Fibroblast of skin of right quadriceps (primary cell): ENCODE results near the gene FAF1.

ENCODE experiments used
- DNase-seq: peaks from one replicate; pipeline ENCODE4 v3.0.0-alpha.2; 2013

The FAF1 gene

DNA sequence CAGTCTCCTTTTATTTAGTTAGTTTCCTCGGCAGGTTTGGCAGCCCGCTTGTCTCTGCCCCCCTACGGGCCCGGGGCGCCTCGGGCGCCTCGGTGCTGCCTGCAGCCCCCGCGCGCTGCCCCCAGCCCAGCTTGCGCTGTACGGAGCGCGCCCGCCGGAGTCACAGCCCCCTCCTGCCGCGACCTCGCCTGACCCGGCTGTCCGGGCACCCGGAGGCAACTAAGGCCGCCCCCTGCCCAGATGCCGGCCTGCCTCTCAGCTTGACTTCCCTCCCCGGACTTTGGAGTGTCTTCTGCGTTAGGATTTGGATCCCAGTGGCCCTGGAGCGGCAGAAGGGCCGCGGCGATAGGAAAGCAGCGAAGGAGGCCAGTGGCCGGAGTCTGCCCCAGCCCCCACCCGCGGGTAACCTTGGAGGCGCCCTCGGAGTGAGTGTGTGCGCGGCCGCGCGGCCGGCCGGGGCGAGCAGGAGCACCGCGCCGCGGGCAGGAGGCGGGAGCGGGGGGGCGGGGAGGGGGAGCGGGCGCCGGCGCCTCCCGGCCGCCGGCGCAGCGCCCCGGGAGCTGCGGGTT, 17.6 kb upstream of the FAF1 start:
- peak; percentile 22 for DNase-seq

DNA sequence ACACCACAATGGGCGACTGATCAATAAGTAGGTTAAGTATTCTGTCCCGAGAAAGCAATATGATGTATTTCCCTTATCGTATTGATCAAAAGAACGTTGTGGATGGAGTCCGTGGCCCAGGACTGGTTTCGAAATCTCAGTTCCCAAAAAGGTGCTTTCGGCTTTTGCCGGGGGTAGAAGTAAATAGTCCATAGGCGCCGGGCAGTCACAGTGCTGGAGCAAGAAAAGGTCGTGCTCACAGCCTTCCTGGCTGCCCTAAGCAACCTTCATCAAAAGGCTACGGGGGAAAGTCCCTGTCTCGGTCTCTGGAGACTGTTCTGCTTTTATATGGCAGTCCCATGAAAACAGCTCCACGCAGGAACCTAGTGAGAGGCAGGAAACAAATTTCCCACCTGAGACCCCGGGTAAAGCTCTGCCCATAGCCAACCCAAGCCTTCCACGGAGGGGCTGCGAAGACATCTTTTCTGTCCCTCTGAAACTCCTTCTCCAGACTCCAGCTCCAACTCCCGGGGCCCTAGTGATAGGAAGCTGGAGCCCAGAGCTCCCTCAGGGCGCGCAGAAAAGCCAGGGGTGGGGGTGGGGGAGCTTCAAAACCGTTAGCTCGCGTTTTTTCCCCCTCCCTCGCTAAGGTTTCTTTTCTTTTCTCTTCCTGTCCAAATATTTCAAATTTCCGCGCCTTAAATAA, 17.0 kb upstream of the FAF1 start:
- peak; percentile 57 for DNase-seq

DNA sequence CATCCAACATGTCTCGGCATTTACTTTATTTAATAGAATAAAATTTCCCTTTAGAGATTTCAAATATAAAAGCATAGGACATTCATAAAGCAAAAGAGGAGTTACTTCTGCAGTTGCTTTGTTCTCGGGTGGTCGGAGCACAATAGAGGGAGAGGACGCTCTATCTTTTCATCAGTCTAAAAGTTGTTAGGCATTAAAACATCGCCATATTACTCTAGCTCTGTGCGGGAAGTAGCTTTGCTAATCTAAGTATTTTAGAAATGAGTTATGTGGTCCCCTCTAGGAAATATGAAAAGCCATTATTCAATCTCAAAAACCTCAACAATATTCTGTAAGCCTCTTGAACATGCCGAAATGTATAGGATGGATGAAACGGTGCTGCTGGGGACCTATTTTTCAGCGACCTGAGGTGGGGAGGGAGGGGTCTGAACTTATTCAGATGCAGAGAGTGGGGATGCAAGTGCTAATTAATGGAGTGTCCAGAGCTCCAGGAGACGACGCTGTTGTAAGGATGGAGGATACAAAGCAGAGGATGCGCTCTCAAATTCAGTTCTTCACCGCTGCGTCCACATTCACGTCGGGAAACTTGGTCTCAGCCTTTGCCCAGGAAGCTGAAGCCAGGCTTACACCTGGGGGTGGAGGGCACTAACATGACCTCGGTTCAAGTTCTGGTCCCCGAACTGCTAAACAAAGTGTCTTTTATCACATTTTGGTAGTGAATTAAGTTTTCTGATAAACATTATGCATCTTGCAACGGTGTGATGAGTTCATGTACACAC, 16.2 kb upstream of the FAF1 start:
- no peak for DNase-seq

DNA sequence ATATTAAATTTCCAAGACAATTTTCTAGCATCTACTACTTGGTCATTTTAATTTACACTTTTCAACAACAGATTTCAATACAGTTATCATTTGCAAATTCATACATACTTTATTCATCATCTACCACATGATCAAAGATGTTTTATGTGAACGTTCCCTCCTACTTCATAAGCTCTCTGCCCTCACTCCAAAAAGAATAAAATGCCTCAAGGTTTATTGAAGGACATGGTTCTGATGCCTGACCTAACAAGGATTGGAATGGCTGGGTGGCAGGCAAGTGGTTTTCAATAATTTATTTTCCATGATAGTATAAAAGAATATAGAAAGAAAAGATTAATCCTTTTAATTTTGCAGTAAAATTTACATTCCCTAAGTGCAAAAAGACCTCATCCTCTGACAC, 15.4 kb upstream of the FAF1 start:
- DNase-seq: no peak

DNA sequence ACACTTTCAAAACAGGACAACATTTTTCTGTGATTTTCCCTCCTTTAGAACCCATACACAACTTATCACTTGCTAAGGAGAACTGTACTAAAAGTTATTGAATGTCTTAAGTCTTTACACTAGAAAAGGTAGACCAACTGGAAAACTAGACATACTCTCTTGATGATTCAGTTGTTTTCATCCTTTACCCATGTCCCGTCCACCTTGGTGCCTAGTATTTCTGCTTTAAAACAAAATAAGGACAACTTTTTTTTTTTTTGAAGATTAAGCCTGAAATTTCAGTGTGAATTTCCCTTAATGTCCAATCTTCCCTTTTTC, 14.5 kb upstream of the FAF1 start:
- DNase-seq: no peak

DNA sequence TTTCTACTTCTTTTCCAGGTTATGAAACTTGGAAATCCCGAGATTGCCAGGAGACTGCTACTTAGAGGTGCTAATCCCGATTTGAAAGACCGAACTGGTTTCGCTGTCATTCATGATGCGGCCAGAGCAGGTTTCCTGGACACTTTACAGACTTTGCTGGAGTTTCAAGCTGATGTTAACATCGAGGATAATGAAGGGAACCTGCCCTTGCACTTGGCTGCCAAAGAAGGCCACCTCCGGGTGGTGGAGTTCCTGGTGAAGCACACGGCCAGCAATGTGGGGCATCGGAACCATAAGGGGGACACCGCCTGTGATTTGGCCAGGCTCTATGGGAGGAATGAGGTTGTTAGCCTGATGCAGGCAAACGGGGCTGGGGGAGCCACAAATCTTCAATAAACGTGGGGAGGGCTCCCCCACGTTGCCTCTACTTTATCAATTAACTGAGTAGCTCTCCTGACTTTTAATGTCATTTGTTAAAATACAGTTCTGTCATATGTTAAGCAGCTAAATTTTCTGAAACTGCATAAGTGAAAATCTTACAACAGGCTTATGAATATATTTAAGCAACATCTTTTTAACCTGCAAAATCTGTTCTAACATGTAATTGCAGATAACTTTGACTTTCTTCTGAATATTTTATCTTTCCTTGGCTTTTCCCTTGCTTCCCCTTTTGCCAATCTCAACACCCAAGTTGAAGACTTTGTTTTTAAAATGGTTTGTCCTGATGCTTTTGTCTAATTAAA, 14.0 kb upstream of the FAF1 start:
- no peak for DNase-seq

DNA sequence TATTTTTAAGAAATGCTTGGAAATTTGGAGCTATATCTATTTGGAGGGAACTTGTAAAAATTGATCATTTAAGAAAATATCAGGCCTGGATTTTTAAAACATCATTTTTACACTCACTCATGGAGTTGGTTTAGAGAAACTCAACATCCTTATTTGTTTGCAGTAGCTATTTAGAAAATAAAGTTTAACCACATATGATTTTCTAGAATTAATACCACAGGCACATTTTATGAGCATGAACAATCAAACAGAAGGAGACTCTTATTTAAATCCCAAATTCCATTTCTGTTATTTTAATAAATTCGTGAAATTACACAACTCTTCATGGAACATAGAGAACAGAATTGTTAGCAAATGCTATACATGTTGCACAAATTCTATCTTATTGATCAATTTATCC, 13.2 kb upstream of the FAF1 start:
- no peak for DNase-seq

DNA sequence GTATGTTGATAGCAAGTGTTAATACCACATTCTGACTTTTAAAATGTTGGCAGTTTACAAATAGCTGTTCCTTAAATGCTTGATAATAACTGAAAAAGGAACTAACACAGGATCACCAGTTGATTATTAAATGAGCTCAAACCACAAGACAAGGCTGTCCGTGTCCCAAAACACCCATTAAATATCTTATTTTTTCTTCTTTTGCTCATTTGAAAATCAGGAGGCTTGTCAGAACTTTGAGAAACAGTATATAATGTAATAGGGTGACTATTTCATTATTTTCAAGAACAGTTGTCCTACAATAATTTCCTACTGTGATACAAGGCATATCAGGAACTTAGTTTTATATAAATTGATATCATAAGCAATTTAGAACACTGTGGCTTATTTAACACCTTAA, 12.7 kb upstream of the FAF1 start:
- DNase-seq: no peak

DNA sequence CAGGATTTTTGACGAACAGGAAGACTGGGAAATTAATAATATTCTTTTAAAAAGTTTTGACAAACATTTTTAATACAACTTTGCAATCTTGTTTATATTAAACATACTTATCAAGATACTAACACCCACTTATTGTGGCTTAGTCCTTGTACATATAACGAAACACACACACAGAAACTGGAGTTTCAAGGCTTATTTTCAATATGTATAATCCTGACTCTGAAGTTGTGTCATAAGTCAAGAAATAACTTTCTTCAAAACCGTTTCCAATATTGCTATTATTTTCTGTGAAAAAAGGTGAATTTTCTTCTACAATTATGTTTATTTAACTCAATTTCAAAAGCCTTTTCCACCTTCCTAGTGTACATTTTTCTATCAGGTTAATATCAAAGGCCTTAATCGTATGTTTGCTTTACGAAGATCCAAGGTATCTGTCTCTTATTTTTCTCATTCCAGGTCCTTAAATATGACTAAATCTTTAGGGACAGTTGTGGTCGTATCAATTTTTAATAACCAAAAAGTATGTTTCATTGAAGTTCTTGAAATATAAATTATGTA, 11.8 kb upstream of the FAF1 start:
- no peak for DNase-seq

DNA sequence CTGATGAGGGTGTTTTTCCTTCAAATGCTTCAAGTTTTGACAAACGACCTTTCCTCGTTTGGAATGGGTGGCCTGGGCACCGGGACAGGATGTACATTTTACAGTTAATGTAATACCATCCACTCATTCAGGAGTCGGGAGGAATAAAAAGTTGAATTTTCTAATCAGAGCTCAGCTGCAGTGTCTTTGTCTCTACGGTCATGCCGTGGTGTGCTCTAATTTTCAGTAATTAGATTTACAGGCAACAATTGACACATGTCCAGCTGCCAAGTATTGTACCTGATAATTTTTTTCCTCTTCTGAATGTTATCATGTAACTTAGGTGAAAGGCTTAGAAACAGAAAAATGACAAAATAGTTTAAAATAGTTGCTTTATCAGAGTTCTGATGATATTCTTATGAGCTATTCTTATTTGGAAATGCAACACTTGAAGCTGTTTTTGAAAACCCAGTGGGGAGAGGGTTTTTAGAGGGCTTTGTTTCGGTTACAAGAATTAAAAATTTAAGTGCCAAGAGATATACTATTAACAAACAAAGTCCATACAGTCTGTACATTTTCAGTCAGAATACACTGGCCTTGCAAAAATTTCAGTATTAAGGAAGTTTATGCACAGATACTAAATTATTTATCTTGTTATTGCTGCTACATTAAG, 11.0 kb upstream of the FAF1 start:
- DNase-seq: no peak

DNA sequence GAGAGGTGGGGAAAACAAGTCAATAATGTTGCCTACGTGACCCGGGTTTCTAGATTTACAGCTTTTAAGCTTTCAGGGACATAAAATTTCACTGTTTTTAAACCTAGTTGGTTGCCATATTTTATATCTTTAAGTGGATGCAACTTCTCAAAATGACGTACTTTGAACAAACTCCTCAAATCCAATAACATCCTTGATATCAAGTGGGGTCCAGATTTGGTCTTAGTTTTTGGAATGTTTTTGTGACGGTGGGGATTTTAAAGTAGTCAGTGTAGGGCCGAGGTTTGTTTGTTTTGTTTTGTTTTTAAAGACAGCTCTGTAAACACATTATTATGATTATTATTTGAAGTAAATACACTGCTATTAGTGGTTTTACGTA, 10.4 kb upstream of the FAF1 start:
- no peak for DNase-seq

DNA sequence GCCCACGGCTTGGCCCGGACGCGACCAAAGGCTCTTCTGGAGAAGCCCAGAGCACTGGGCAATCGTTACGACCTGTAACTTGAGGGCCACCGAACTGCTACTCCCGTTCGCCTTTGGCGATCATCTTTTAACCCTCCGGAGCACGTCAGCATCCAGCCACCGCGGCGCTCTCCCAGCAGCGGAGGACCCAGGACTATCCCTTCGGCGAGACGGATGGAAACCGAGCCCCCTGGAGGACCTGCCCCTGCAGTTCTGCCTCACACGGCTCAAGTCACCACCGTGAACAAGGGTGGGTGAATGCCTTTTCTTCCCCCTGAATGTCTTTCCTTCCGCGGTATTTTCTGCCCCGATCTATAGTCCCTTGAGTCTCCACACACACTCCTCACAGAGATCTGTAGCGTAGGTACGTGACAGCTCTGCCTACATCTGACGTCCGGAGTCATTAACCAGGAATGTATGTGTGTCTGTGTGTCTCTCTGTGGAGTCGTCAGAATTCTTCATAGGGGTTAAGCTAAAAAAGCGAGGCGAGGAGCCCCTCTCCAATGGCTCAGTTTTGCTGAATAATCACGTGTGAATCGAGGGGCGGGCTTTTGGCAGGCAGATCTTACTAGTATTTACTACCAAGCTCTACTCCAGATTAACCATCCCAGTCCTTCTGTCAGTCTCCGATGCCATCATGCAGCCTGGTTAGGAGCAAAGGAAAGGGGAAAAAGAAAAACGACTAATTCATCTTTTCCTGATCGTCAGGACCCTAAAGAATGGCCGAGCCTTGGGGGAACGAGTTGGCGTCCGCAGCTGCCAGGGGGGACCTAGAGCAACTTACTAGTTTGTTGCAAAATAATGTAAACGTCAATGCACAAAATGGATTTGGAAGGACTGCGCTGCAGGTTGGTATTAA, 9.8 kb upstream of the FAF1 start, which contains the start of gene CDKN2C:
Gene CDKN2C, plus strand, starts transcription at position 635 of the 898 bp plus-strand sequence. Its CDS starts 124 bp downstream, at position 759.
- peak; percentile 93 for DNase-seq

DNA sequence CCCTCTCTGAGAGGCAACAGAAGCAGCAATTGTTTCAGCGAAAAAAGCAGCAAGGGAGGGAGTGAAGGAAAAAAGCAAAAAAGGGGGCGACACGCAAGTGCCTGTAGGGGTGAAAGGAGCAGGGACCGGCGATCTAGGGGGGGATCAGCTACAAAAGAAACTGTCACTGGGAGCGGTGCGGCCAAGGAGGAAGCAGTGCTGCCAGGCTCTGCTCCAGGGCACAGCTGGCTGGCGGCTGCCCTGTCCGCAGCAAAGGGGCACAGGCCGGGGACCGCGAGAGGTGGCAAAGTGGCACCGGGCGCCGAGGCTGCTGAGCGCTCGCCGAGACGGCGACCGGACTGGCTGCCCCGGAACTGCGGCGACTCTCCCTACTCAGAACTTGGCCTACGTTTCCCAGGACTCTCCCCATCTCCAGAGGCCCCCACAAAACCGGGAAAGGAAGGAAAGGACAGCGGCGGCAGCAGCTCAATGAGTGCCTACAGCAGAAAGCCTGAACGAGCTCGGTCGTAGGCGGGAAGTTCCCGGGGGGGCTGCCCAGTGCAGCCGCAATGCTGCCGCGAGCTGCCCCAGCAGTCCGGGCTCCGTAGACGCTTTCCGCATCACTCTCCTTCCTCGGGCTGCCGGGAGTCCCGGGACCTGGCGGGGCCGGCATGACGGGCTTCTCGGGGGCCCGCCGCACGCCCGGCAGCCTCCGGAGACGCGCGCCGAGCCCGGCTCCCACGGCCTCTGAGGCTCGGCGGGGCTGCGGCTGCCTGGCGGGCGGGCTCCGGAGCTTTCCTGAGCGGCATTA, 8.9 kb upstream of the FAF1 start:
- DNase-seq: peak; percentile 24

DNA sequence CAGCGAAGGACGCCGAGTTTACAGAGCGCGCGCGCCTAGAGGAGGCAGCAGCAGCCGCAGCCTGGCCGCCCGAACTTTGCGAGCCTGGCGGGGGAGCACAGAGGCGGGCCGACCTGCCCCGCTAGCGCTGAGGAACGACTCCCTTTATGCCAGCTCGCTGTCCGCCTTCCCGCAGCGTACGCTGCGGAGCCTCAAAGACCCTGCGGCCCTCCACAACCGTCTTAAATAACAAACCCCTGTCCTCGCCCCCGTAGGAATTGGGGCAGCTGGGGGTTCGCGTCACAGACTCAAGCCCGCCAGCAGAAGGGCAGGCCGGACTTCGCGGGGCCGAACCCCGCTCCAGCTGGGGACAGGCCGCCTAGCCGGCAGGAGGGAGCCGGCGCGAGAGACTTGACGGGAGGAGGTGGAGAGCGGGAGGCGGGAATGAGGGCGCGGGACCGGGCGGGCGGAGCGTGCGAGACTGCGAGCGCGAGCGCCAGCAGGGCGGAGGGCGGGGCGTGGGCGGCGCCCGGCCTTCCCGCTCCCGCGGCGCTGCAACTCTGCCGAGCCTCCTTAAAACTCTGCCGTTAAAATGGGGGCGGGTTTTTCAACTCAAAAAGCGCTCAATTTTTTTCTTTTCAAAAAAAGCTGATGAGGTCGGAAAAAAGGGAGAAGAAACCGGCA, 8.2 kb upstream of the FAF1 start:
- DNase-seq: peak; percentile 91

DNA sequence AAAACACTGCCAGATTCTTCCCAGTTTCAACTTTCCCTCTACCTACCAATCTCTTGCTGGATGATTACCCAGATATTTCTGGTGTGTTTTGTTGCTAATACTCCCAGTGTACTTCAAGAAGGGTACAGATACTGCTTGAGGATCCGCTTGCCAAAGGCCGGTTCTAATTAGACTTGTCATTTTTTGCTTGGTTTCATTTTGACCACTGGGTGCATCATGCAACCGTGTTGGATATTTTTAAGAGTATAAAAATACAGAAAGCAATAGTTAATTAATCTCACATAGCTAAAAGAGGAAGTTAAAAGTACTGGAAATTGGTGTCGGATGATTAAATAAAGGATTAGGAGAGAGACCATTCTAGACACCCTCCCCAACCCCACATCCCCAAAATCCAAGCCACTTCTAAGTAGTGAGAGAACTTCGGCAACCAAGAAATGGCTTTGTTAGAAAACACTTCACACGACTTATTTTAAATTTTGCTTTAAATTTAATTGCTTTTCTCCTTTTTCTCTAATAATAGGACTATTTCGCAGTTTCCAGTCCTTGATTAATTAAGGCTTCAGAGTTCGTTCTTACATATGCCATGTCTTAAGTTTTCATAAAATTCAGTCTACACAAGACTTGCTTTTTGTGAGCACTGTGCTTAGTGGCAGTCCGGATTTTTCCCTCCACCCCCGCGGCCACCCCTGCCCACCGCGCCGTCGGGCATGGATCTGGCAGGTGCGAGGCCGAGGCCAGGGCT, 7.5 kb upstream of the FAF1 start:
- DNase-seq: no peak

DNA sequence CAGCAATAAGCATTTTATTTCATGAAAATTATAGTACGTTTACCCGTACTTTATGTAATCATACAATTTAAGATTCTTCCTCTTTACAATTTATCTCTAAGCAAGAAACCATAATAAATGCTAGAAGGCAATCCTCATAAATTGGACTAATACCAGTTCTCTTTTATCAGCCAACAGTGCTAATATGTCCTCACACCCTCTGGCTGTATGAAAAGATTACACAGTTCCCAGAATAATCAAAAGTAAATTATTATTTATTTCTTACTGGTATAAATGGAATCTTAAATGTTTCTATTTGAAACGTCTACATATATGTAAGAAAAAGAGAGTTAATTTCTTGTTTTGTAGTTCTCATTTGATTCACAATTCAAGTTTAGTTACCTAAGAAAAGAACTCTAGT, 6.9 kb upstream of the FAF1 start:
- no peak for DNase-seq

DNA sequence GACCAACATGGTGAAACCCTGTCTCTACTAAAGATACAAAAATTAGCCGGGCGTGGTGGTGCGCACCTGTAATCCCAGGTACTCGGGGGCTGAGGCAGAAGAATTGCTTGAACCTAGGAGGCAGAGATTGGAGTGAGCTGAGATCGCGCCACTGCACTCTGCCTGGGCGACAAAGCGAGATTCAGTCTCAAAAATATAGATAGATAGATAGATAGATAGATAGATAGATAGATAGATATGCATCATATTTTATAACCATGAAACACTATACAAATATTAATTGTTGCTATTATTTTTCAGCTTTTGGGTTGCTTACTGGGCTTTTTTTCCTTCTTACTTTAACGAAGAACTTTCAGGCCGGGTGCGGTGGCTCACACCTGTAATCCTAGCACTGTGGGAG, 4.8 kb upstream of the FAF1 start:
- DNase-seq: no peak

DNA sequence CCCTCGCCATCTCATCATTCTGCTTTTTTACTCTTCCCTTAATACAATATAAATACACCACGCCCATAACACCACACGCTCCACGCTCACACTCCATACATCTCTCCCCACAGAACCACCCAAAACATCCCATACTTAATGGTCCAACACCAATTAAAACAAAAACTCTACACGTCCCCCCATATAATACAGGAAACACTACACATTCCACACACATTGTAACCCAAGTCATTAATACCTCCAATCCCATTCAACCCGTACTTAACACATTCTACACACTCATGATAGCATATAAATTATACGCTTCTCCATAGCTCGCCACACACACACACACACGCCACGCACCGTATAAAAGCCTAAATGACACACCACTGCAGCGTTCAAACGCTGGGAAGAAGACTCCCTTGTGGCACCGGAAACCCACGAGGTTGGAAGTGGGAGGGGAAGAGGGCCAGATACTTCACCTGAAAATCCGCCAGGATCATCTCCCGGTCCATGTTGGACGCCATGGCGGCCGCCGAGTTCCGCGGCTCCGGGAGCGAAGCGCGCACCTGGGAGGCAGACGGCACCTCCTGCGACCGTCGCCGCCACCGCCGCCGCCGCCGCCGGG, 659 bp downstream of the FAF1 start:
- DNase-seq: peak; percentile 34

DNA sequence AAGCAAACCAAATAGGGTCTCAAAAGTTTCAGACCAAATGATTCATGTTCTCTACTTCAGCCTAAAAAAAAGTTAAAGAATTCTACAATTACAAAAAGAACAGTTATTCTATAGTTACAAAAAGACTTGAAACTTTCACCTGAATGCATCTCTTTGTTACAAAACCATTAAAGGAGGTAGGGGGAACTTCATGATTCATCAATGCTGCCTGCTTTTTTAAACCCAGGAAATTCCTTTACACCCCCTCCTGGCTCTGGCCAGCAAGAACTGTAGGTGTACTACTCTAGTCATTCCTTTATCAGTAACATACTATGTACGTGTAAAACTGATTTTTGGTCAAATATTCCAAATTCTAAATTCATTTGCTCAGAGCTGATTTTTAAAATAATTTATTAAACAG, 5.0 kb downstream of the FAF1 start:
- no peak for DNase-seq
